A549 (cell line): Measurements from ENCODE around the gene TCAF1.

Source experiments
- BHLHE40 ChIP-seq: IDR thresholded peaks from 2 replicates; pipeline ENCODE4 v1.6.1; 2012; ENCODE audit warnings: low read depth, low read length, inconsistent platforms
- CTCF ChIP-seq: fragments of >200 bp; sonication (Bioruptor Twin); formaldehyde crosslinking; IDR thresholded peaks from 3 replicates; pipeline ENCODE4 v1.5.1; 2016
- JUNB ChIP-seq: fragments of >200 bp; sonication (Bioruptor Twin); formaldehyde crosslinking; IDR thresholded peaks from 2 replicates; pipeline ENCODE4 v1.6.1; 2016
- POLR2A ChIP-seq: IDR thresholded peaks from 2 replicates; pipeline ENCODE4 v1.6.1; 2012; ENCODE audit warnings: mild to moderate bottlenecking, low read length
- RFX5 ChIP-seq: fragments of 450-650 bp; IDR thresholded peaks from 2 replicates; pipeline ENCODE4 v1.7.1; 2014; ENCODE audit warnings: antibody characterized with exemption, mild to moderate bottlenecking, moderate library complexity

DNA sequence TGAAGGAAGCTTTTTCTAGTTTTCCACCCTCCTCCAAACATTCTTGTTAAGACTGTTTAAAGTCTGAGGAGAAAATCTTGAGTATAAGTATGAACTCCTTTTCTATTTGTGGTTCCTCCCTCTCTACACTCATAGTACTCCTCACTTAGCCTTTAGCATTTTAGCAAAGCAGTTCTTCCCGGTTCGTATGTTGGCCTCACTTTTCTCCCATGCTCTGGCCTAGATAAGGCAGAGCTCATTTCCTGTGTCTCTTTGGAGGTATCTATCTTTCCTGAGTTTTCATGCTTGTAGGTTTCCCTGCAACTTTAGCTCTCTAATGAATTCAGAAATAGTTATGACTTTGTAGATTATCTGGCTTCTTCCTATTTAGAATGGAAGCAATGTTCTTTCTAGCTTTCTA, 46.8 kb upstream of the TCAF1 start:
- TF ChIP-seq BHLHE40 (no peak), JUNB (no peak), POLR2A (no peak), CTCF (no peak), RFX5 (no peak)
